HG03095 (cell line): ENCODE results near the gene DEPP1.

Source experiments
- ATAC-seq: cut with Tn5 transposase; IDR thresholded peaks from one replicate; pipeline ENCODE4 v1.9.1; 2021; ENCODE audit warnings: moderate library complexity; ENCODE audit not compliant: unreplicated experiment

DEPP1 gene

GRCh38 chr10:44955413-44956070, 23.1 kb downstream of the DEPP1 start:
- ATAC-seq, result no peak

- ATAC-seq, result no peak
Measured at GRCh38 chr10:44954962-44955361, 23.6 kb downstream of the DEPP1 start.

- no peak for ATAC-seq
Measured at GRCh38 chr10:44954042-44954441, 24.6 kb downstream of the DEPP1 start.

GRCh38 chr10:44952779-44953231, 25.8 kb downstream of the DEPP1 start:
- no peak for ATAC-seq

GRCh38 chr10:44951576-44952226, 26.9 kb downstream of the DEPP1 start:
- no peak for ATAC-seq

GRCh38 chr10:44950326-44951225, 28.0 kb downstream of the DEPP1 start:
- peak; percentile 35 for ATAC-seq

- no peak for ATAC-seq
Measured at GRCh38 chr10:44949915-44950314, 28.7 kb downstream of the DEPP1 start.

GRCh38 chr10:44949127-44949802, 29.3 kb downstream of the DEPP1 start:
- no peak for ATAC-seq

- no peak for ATAC-seq
Measured at GRCh38 chr10:44948642-44949041, 30.0 kb downstream of the DEPP1 start.

GRCh38 chr10:44947371-44948152, 31.0 kb downstream of the DEPP1 start:
- peak; percentile 65 for ATAC-seq

- peak; percentile 41 for ATAC-seq
Measured at GRCh38 chr10:44946205-44946604, 32.4 kb downstream of the DEPP1 start.

GRCh38 chr10:44944354-44944753, 34.3 kb downstream of the DEPP1 start:
- no peak for ATAC-seq

- ATAC-seq, result no peak
Measured at GRCh38 chr10:44939691-44940401, 38.8 kb downstream of the DEPP1 start.

GRCh38 chr10:44938956-44939355, 39.7 kb downstream of the DEPP1 start:
- no peak for ATAC-seq

GRCh38 chr10:44937196-44938005, 41.2 kb downstream of the DEPP1 start:
- ATAC-seq, result no peak

- no peak for ATAC-seq
Measured at GRCh38 chr10:44936314-44936975, 42.2 kb downstream of the DEPP1 start.

- no peak for ATAC-seq
Measured at GRCh38 chr10:44935966-44936295, 42.7 kb downstream of the DEPP1 start.

GRCh38 chr10:44935201-44935965, 43.2 kb downstream of the DEPP1 start:
- ATAC-seq, result no peak
